ENCODE results near the gene CYBA. TPM values are rescaled to one million over a fixed set of nuclear protein-coding genes. Genes with fewer than 3 reads are reported as not detected.

CYBA gene
- total and polyA plus RNA-seq, 10 of the 15 experiments (the other 5 are each of a cell fraction or from before 2014, with no cell fraction given) = 0.55 to 598 (median 258) TPM

GRCh38 chr16:88619859-88620815 lies 30.7 kb downstream of the CYBA start:
- FAIRE-seq (no peak), DNase-seq (ENCODE audit: low read depth, low spot score) (no peak), ATAC-seq (no peak)
- ChIA-PET SMC1A (ENCODE audit: uncharacterized antibody, unreplicated experiment) (no interaction called here), POLR2A (interaction anchor here (0.6 kb wide), 1 partner anchor 16 kb away, joined by 4 read pairs; no protein-coding TSS in a partner anchor), RAD21 (ENCODE audit: unreplicated experiment) (interaction anchor here (0.6 kb wide), 1 partner anchor 28 kb away, joined by 3 read pairs; no protein-coding TSS in a partner anchor), CTCF (interaction anchor here (1.5 kb wide), 1 partner anchor 13 kb away, joined by 5 read pairs; no protein-coding TSS in a partner anchor)
- no peak overlapping the region for H3K4me2 ChIP-seq (ENCODE audit: control insufficient read depth, insufficient read depth)
- H3K4me1 ChIP-seq (ENCODE audit: control insufficient read depth, insufficient read depth, low read length) = no peaks in the 10 kb centered on the region
- peaks cover 10 to 55% of the 10 kb centered on the region in 2 experiments; a peak in 3 of 4 replicates for H3K36me3 ChIP-seq (ENCODE audit: control insufficient read depth in 2 of 2, insufficient read depth in 2 of 2, low read length in 1 of 2)
- no peaks in the 10 kb centered on the region for H3K27me3 ChIP-seq (replicated peaks in 1 of 2; ENCODE audit: control insufficient read depth in 2 of 2, insufficient read depth in 2 of 2, low read length in 1 of 2)
- no peak overlapping the region for H3K4me3 ChIP-seq
- TF ChIP-seq CREM (IDR thresholded peaks at IDR 0.05; ENCODE audit: low read depth) (no peak), PBX3 (IDR thresholded peaks at IDR 0.05; ENCODE audit: insufficient replicate concordance, low read depth, low read length) (no peak), RFX5 (IDR thresholded peaks at IDR 0.05; ENCODE audit: low read depth, low read length) (no peak), POLR2AphosphoS5 (IDR thresholded peaks at IDR 0.05; ENCODE audit: low read length) (no peak), SUZ12 (IDR thresholded peaks at IDR 0.05; ENCODE audit: unreplicated experiment) (no peak), HCFC1 (IDR thresholded peaks at IDR 0.05; ENCODE audit: low read length) (no peak), NR2F1 (conservative IDR thresholded peaks at IDR 0.05) (no peak), BHLHE40 (IDR thresholded peaks at IDR 0.05; ENCODE audit: borderline replicate concordance in 1 of 2, low read depth in 2 of 2, low read length in 1 of 2) (no peak), ZBTB33 (IDR thresholded peaks at IDR 0.05) (no peak), CREB1 (IDR thresholded peaks at IDR 0.05; ENCODE audit: low read depth) (no peak), NFIC (IDR thresholded peaks at IDR 0.05; ENCODE audit: low read depth, low read length) (no peak), ZNF592 (IDR thresholded peaks at IDR 0.05) (no peak), KLF5 (IDR thresholded peaks at IDR 0.05; ENCODE audit: partially characterized antibody) (no peak), GATAD2B (conservative IDR thresholded peaks at IDR 0.05; ENCODE audit: low read depth) (no peak), ZNF274 (IDR thresholded peaks at IDR 0.05; ENCODE audit: insufficient read depth, insufficient read length) (no peak), RB1 (IDR thresholded peaks at IDR 0.05; ENCODE audit: borderline replicate concordance) (no peak), KAT2A (conservative IDR thresholded peaks at IDR 0.05; ENCODE audit: control insufficient read depth, low read depth, low read length) (no peak)
- H4K20me1 ChIP-seq (ENCODE audit: control insufficient read depth, insufficient read depth) = no peaks in the 10 kb centered on the region
- H2AFZ ChIP-seq (ENCODE audit: control insufficient read depth, low read depth, low read length) = no peak overlapping the region
- BruUV-seq (replicated peaks) = no TSS peak
- in situ Hi-C loops (cut with MboI) = loop anchor here (5.0 kb wide), 1 partner anchor 48 kb away; the partner anchor contains the start of gene ZC3H18
- no peak overlapping the region for H3K27ac ChIP-seq (ENCODE audit: control insufficient read depth, insufficient read depth)
- intact Hi-C loops (cut with micrococcal nuclease; ENCODE audit: unreplicated experiment) = no loop called here
- no peaks in the 10 kb centered on the region for H3K79me2 ChIP-seq (ENCODE audit: control insufficient read depth, insufficient read depth, low read length)
- H3K9me3 ChIP-seq (replicated peaks; ENCODE audit: control insufficient read depth, insufficient read depth, low read length) = no peaks in the 10 kb centered on the region
- no peak overlapping the region for H3K9ac ChIP-seq (ENCODE audit: control insufficient read depth, insufficient read depth, low read length)
- 91% methylated on average over 14 of the region's 14 CpGs for WGBS (ENCODE audit: insufficient coverage, insufficient replicate concordance, low lambda C conversion rate, missing lambda C conversion rate)

All from GM12878 (cell line).